NCI-H128 (cell line): ENCODE results near the gene SDC4.
A peak's percentile ranks its signal among the peaks of the same experiment; 100 is the strongest.

ENCODE experiments used
- DNase-seq: peaks from one replicate; lab custom pipeline; 2025; ENCODE audit not compliant: unreplicated experiment; lab: John Stamatoyannopoulos, UW

Gene SDC4

DNA sequence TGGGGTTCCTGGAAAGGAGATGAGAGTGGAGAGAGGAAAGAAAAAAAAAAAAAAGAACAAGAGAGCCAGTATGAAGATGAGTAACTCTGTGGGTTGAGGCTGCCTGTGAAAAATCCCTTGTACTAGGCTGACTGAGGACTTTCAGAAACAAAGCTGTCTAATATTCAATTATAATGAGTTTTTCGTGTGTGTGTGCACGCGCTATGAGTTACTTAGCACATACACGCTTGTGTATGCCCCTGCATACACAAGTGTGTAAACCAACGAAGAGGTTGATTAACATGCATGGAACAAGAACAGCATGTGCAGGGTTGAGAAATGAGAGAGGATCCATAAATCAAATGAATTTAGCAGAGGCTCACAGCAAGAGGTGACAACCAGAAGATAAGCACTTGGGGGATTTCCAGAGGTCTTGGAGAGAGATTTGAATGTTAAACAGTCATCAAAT, 46.4 kb downstream of the SDC4 start:
- DNase-seq, result no peak

DNA sequence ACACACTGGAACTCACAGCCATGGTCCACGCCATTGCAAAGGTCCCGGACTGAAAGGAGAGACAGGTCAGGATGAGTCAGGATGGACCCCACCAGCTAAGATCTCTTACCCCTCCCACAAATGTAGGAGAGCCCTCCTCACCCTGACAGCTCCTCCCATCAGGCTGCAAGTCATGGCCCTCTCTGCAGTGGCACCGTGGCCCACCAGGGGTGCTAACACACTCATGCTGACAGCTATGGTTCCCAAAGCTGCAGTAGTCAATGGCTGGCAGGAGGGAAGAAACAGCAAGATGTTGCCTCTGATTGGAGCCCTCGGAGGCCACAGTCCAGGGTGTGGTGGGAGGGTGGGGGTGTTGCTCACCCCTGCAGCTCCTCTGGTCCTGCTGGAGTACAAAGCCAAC, 47.3 kb downstream of the SDC4 start:
- DNase-seq, result no peak

DNA sequence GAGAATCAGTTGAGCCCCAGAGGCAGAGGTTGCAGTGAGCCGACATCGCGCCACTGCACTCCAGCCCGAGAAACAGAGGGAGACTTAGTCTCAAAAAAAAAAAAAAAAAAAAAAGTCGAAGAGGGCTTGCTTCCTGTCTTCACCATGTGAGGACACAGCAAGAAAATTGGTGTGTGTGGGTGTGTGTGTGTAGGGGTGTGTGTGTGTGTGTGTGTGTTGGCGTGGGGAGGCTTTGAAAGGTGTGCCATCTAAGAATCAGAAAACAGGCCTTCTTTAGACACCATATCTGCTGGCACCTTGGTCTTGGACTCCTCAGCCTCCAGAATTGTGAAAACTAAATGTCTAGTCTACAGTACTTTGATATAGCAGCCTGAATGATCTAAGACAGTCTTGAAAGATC, 48.4 kb downstream of the SDC4 start:
- no peak for DNase-seq

DNA sequence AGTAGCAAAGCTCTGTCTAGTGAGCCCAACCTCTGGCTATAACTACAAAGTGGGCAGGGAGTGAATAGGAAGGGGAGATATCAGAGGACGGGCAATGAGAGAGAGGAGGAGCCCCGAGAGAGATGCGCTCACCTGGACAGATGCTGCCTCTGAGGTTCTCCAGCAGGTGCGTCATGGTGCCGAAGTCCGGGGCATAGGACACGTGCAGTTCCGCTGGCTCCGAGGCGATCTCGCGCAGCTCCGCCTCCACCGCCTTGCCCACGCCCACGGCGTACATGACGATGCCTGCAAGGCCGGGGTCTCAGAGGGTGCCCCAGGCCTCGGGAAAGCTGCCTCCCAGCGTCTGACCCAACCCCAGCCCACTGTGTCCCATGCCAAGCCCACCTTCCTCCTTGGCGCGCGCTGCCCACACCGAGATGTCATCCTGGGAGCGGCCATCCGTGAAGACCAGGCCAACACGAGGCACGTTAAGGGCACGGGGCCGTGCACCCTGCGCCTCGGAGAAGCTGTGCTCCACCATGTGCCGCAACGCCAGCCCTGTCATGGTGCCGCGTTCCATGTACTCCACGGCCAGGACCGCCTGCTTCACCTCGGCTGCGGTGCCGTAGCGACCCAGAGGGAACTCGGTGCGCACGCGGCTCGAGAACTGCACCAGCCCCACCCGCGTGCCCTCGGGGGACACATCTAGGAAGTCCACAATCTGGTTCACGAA, 50.3 kb downstream of the SDC4 start:
- no peak for DNase-seq

DNA sequence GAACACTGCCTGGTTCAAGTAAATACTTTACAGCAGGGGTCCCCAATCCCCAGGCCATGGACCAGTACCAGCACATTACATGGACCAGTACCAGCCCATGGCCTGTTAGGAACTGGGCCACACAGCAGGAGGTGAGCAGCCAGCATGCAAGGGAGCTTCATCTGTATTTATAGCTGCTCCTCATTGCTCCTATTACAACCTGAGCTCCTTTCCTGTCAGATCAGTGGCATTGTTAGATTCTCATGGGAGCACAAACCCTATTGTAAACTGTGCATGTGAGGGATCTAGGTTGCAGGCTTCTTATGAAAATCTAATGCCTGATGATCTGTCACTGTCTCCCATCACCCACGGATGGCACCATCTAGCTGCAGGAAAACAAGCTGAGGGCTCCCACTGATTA, 53.6 kb downstream of the SDC4 start:
- DNase-seq, result no peak

DNA sequence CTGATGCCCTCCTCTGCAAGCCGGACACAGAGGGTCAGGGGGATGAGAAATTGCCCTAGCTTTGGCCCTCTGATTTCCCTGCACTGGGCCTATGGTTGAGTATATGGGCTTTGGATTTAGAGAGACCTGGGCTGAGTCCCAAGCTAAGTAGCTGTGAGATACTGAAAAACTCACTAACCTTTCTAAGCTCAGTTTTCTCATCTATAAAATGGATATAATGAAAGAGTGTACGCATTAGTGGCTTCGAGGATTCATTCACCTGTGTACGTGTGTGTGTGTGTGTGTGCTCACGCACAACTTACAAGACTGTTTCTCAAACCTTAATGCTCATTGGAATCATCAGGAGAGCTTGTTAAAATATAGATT, 54.2 kb downstream of the SDC4 start:
- no peak for DNase-seq

GRCh38 chr20:45293041-45294002, 54.9 kb downstream of the SDC4 start:
- peak; percentile 72 for DNase-seq

- DNase-seq, result no peak
These were observed 55.9 kb downstream of the SDC4 start for GRCh38 chr20:45292343-45292742.

DNA sequence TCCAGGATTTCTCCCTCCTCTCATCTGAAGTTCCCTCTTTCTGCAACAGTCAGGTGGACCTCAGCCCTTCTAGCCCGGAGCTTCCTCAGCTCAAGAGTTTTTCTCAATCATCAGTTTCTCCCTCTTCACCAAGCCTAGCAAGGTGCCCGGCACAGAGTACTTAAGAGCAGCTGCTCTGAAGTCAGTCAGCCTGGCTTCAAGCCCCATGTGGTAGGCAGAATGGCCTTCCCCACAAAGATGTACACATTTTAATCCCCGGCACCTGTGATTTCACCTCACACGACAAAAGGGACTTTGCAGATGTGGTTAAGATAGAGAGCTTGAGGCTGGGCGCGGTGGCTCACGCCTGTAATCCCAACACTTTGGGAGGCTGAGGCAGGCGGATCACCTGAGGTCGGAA, 56.7 kb downstream of the SDC4 start:
- DNase-seq, result no peak

DNA sequence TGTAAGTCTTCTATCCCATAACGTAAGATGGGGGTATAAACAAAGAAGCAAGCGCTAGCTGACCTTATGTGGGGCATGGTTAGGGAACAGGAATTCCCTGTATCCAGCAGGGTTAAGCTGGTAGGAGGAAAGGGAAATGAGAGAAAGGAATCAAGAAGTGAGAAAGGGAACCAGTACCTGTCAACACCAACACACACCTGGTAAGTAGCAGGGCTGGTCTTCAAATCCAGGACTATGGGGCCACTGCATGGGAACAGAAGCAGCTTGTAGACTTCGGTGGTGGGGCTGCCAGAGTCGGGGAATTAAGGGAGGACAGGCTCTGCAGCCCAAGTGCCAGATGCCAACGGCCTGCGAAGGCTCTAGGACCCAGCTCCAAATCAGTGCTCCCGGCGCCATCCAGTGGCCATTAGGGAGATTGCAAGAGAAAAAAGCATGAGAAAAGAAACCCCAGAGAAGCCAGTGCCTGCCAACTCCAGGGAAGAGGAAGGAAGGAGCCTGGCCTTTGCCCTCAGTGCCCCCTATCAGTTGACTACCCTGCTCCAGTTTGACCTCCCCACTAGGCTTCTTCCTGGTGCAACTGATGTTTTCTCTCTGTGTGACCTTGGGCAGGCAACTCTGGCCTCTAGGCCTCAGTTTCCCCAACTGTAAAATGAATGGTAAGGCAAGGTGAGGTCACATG, 57.4 kb downstream of the SDC4 start:
- peak; percentile 58 for DNase-seq

GRCh38 chr20:45289942-45290676, 58.1 kb downstream of the SDC4 start:
- no peak for DNase-seq

GRCh38 chr20:45288860-45289259, 59.4 kb downstream of the SDC4 start:
- no peak for DNase-seq

DNA sequence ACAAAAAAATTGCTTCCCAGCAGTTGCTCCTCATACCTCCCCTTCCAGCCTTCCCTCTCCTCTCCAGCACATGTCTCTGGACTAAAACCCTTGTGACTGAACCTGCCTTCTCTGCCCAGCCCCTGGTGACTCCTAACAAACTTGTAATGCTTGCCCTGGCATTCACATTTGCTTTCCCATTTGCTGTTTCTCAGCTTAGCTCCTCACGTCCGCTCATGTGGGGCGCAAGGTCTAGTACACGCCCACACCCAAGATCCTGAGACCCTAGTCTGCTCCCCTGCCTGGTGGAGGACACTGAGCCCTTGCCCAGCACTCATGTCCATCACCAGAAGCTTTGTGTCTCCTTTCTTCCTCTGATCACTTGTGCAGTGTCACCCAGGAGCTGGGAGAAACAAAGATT, 59.8 kb downstream of the SDC4 start:
- DNase-seq, result no peak

- DNase-seq, result no peak
These were observed 64.6 kb downstream of the SDC4 start for GRCh38 chr20:45283551-45284057.

DNA sequence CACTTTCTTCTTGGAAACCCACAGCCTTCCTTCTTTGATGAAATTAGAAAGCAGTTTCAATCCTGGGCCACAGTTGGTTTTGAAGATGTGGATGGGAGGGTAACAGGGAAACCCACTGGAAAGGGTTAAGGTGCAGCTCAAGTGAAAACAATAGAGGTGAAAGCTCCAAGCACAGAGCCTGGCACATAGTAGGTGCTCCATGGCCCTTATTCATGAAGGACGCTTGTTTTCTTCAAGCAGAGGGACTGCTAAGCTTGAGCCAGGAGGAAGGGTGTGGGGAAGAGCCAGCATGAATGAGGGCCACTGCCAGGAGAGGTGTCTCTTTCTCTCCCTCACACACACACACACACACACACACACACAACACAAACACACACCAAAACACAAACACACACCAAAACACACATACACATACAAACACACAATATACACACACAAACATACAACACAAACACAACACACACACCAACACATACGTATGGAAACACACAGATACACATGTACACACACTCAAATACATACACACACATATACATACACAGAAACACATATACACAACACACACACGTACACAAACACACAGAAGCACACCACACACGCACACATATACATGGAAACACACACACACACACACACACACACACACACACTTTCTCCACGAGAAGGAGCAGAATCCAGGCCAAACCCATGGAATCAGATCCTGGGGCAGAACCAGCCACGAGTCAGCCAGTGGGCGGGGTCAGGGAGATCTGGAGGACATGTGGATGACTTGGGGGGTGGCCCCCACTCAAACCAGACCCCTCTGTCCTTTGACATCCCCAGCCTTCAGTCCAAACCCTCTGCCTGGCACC, 65.3 kb downstream of the SDC4 start:
- no peak for DNase-seq

DNA sequence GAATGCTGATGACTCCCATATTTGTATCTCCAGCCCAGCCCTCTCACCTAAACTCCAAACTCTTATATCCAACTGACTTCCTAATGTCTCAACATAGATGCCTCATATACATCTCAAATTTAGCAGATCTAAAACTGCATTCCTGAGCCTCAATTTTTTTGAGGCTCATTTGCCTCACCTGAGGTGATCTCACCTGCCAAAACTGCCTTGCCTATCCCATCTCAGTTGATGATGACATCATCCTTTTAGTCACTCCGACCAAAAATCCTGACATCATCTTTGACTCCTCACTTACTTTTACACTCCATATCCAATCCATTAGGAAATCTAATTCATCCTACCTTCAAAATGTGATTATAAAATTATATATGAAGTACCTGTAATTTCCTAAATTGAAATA, 68.2 kb downstream of the SDC4 start:
- DNase-seq, result no peak

GRCh38 chr20:45275338-45275737, 72.9 kb downstream of the SDC4 start:
- no peak for DNase-seq
